ENCODE results near the gene SLFNL1. TPM values are rescaled to one million over a fixed set of nuclear protein-coding genes. Genes with fewer than 3 reads are reported as not detected.

The SLFNL1 gene
- polyA plus RNA-seq, 3 donors from 2014 or later = 0.11 to 0.32 TPM; not detected in 1

- peaks cover 4 to 11% (median 7%) of the 10 kb centered on the region in 3 donors for H3K36me3 Mint-ChIP-seq
- peak within 1 kb of the TSS; percentile 94 to 99 (median 96) for H3K27ac Mint-ChIP-seq
- H3K4me3 Mint-ChIP-seq = peak within 1 kb of the TSS; percentile 91 to 97 (median 95)
- H3K4me1 Mint-ChIP-seq = peaks cover 17 to 20% of the 10 kb centered on the region in 2 donors
- no peaks in the 10 kb centered on the region for H3K9me3 Mint-ChIP-seq
- DNase-seq = peak; percentile 95 to 96 (median 96)
- H3K27me3 Mint-ChIP-seq (ENCODE audit: low read depth in 3 of 3) = peaks cover 12 to 20% (median 14%) of the 10 kb centered on the region in 3 donors
Observed at GRCh38 chr1:40979241-40980067, 42.1 kb downstream of the SLFNL1 start, which contains the start of gene CTPS1. Gene CTPS1 (plus strand): TSS chr1:40979696. CDS start chr1:40983291, 3,595 bp downstream.

- H3K4me1 Mint-ChIP-seq = peaks cover 17 to 20% of the 10 kb centered on the region in 2 donors
- peak overlapping the region; percentile 85 to 92 (median 86) for H3K4me3 Mint-ChIP-seq
- peaks cover 2 to 5% (median 4%) of the 10 kb centered on the region in 3 donors for H3K36me3 Mint-ChIP-seq
- H3K27ac Mint-ChIP-seq = peak overlapping the region; percentile 78 to 92 (median 90)
- H3K9me3 Mint-ChIP-seq = no peaks in the 10 kb centered on the region
- H3K27me3 Mint-ChIP-seq (ENCODE audit: low read depth in 3 of 3) = peaks cover 12 to 17% (median 14%) of the 10 kb centered on the region in 3 donors
- DNase-seq = no peak
Observed at GRCh38 chr1:40978886-40979240, 42.7 kb downstream of the SLFNL1 start.

- no peak for DNase-seq
- Mint-ChIP-seq H3K27ac (peak overlapping the region in 1 of 6 donors; percentile 44), H3K9me3 (no peaks in the 10 kb centered on the region), H3K4me1 (peaks cover 17 to 20% of the 10 kb centered on the region in 2 donors), H3K4me3 (peak overlapping the region in 3 of 5 donors; percentile 10 to 44 (median 33)), H3K27me3 (ENCODE audit: low read depth in 3 of 3) (peaks cover 12 to 19% (median 14%) of the 10 kb centered on the region in 3 donors), H3K36me3 (no peaks in the 10 kb centered on the region)
Observed at GRCh38 chr1:40977716-40978115, 43.8 kb downstream of the SLFNL1 start.

GRCh38 chr1:40976952-40977690, 44.4 kb downstream of the SLFNL1 start:
- no peak for DNase-seq
- peaks cover 17% of the 10 kb centered on the region in 2 donors for H3K4me1 Mint-ChIP-seq
- peak overlapping the region; percentile 14 to 55 (median 43) for H3K4me3 Mint-ChIP-seq
- H3K27ac Mint-ChIP-seq = peak overlapping the region in 2 of 6 donors; percentile 7 to 23
- no peaks in the 10 kb centered on the region for H3K36me3 Mint-ChIP-seq
- H3K9me3 Mint-ChIP-seq = no peaks in the 10 kb centered on the region
- H3K27me3 Mint-ChIP-seq (ENCODE audit: low read depth in 3 of 3) = peaks cover 12 to 19% (median 12%) of the 10 kb centered on the region in 3 donors

- H3K36me3 Mint-ChIP-seq = no peaks in the 10 kb centered on the region
- H3K27ac Mint-ChIP-seq = peak overlapping the region in 1 of 6 donors; percentile 12
- H3K4me3 Mint-ChIP-seq = no peak overlapping the region
- DNase-seq = no peak
- peaks cover 2 to 14% (median 8%) of the 10 kb centered on the region in 3 donors for H3K27me3 Mint-ChIP-seq (ENCODE audit: low read depth in 3 of 3)
- peaks cover 0 to 3% of the 10 kb centered on the region in 2 donors for H3K4me1 Mint-ChIP-seq
- H3K9me3 Mint-ChIP-seq = no peaks in the 10 kb centered on the region
Observed at GRCh38 chr1:40974945-40975344, 46.6 kb downstream of the SLFNL1 start.

GRCh38 chr1:40973912-40974311, 47.6 kb downstream of the SLFNL1 start:
- no peak overlapping the region for H3K4me3 Mint-ChIP-seq
- peaks cover 2 to 6% (median 6%) of the 10 kb centered on the region in 3 donors for H3K27me3 Mint-ChIP-seq (ENCODE audit: low read depth in 3 of 3)
- DNase-seq = no peak
- peaks cover 0 to 2% of the 10 kb centered on the region in 2 donors for H3K4me1 Mint-ChIP-seq
- no peaks in the 10 kb centered on the region for H3K9me3 Mint-ChIP-seq
- H3K27ac Mint-ChIP-seq = no peak overlapping the region
- H3K36me3 Mint-ChIP-seq = no peaks in the 10 kb centered on the region

- H3K4me3 Mint-ChIP-seq = no peak overlapping the region
- no peaks in the 10 kb centered on the region for H3K9me3 Mint-ChIP-seq
- H3K4me1 Mint-ChIP-seq = no peaks in the 10 kb centered on the region
- H3K27me3 Mint-ChIP-seq (ENCODE audit: low read depth in 3 of 3) = peaks cover 3 to 5% (median 4%) of the 10 kb centered on the region in 3 donors
- DNase-seq = no peak
- no peak overlapping the region for H3K27ac Mint-ChIP-seq
- H3K36me3 Mint-ChIP-seq = no peaks in the 10 kb centered on the region
Observed at GRCh38 chr1:40971966-40972365, 49.6 kb downstream of the SLFNL1 start.

GRCh38 chr1:40969445-40969844, 52.1 kb downstream of the SLFNL1 start:
- no peak overlapping the region for H3K27ac Mint-ChIP-seq

GRCh38 chr1:40966417-40966816, 55.1 kb downstream of the SLFNL1 start:
- no peak overlapping the region for H3K27ac Mint-ChIP-seq
- no peaks in the 10 kb centered on the region for H3K9me3 Mint-ChIP-seq
- H3K4me3 Mint-ChIP-seq = no peak overlapping the region

More at GRCh38 chr1:40969445-40969844, 52.1 kb downstream of the SLFNL1 start:
- Mint-ChIP-seq H3K4me1 (no peaks in the 10 kb centered on the region), H3K27me3 (ENCODE audit: low read depth in 3 of 3) (peaks cover 2 to 5% (median 3%) of the 10 kb centered on the region in 3 donors), H3K36me3 (no peaks in the 10 kb centered on the region), H3K4me3 (no peak overlapping the region), H3K9me3 (no peaks in the 10 kb centered on the region)
- no peak for DNase-seq

More at GRCh38 chr1:40966417-40966816, 55.1 kb downstream of the SLFNL1 start:
- DNase-seq = no peak
- H3K36me3 Mint-ChIP-seq = no peaks in the 10 kb centered on the region
- H3K4me1 Mint-ChIP-seq = no peaks in the 10 kb centered on the region
- H3K27me3 Mint-ChIP-seq (ENCODE audit: low read depth in 3 of 3) = peaks cover 2 to 5% (median 3%) of the 10 kb centered on the region in 3 donors

Other genes starting within 250 kb of the SLFNL1 start
- not detected for gene KCNQ4, start 237.9 kb downstream of the SLFNL1 start, polyA plus RNA-seq
- gene CITED4, start 159.4 kb downstream of the SLFNL1 start, polyA plus RNA-seq = 1 to 10 TPM; 2.1 to 3.5 (median 2.7) TPM
- gene CTPS1, start 42.0 kb downstream of the SLFNL1 start, polyA plus RNA-seq = 10 to 100 TPM; 14.8 to 22.6 (median 16.6) TPM
- gene SCMH1, start 220.6 kb upstream of the SLFNL1 start, polyA plus RNA-seq = 1 to 10 TPM; 1.3 to 4.8 (median 4.6) TPM